ENCODE results near the gene CERS4.

Gene CERS4

GRCh38 chr19:8252922-8253589, 43.9 kb downstream of the CERS4 start:
- no peak overlapping the region for H3K27ac ChIP-seq (ENCODE audit: low read depth, low read length)
- no peaks in the 10 kb centered on the region for H3K9me3 ChIP-seq (ENCODE audit: control insufficient read depth in 5 of 5, low read length in 5 of 5)
- H3K4me3 ChIP-seq (ENCODE audit: low read depth in 1 of 5, low read length in 5 of 5), result no peak overlapping the region
- H3K36me3 ChIP-seq (ENCODE audit: control insufficient read depth in 5 of 5, insufficient read depth in 5 of 5, low read length in 5 of 5), result peaks cover 0 to 28% (median 24%) of the 10 kb centered on the region in 5 donors
- H3K27me3 ChIP-seq (ENCODE audit: control insufficient read depth in 5 of 5, insufficient read depth in 4 of 5, low read length in 5 of 5), result no peaks in the 10 kb centered on the region
- H3K9ac ChIP-seq (ENCODE audit: low read length in 5 of 5), result no peak overlapping the region
- peaks cover 0 to 12% (median 8%) of the 10 kb centered on the region in 5 donors for H3K4me1 ChIP-seq (ENCODE audit: control insufficient read depth in 5 of 5, insufficient read depth in 5 of 5, low read length in 5 of 5)

- no peak overlapping the region for H3K27ac ChIP-seq (ENCODE audit: low read depth, low read length)
- no peak overlapping the region for H3K4me3 ChIP-seq (ENCODE audit: low read depth in 1 of 5, low read length in 5 of 5)
- H3K9ac ChIP-seq (ENCODE audit: low read length in 5 of 5), result no peak overlapping the region
- no peaks in the 10 kb centered on the region for H3K9me3 ChIP-seq (ENCODE audit: control insufficient read depth in 5 of 5, low read length in 5 of 5)
- H3K36me3 ChIP-seq (ENCODE audit: control insufficient read depth in 5 of 5, insufficient read depth in 5 of 5, low read length in 5 of 5), result peaks cover 0 to 30% (median 24%) of the 10 kb centered on the region in 5 donors
- H3K4me1 ChIP-seq (ENCODE audit: control insufficient read depth in 5 of 5, insufficient read depth in 5 of 5, low read length in 5 of 5), result peaks cover 0 to 12% (median 8%) of the 10 kb centered on the region in 5 donors
- no peaks in the 10 kb centered on the region for H3K27me3 ChIP-seq (ENCODE audit: control insufficient read depth in 5 of 5, insufficient read depth in 4 of 5, low read length in 5 of 5)
These were observed 44.5 kb downstream of the CERS4 start for GRCh38 chr19:8253678-8254077.

- peaks cover 0 to 31% (median 24%) of the 10 kb centered on the region in 5 donors for H3K36me3 ChIP-seq (ENCODE audit: control insufficient read depth in 5 of 5, insufficient read depth in 5 of 5, low read length in 5 of 5)
These were observed 45.3 kb downstream of the CERS4 start for GRCh38 chr19:8254286-8255001.

GRCh38 chr19:8255426-8256125, 46.4 kb downstream of the CERS4 start:
- peaks cover 0 to 11% (median 8%) of the 10 kb centered on the region in 5 donors for H3K4me1 ChIP-seq (ENCODE audit: control insufficient read depth in 5 of 5, insufficient read depth in 5 of 5, low read length in 5 of 5)
- H3K9me3 ChIP-seq (ENCODE audit: control insufficient read depth in 5 of 5, low read length in 5 of 5), result no peaks in the 10 kb centered on the region
- no peak overlapping the region for H3K4me3 ChIP-seq (ENCODE audit: low read depth in 1 of 5, low read length in 5 of 5)
- no peak overlapping the region for H3K27ac ChIP-seq (ENCODE audit: low read depth, low read length)
- peaks cover 0 to 34% (median 24%) of the 10 kb centered on the region in 5 donors for H3K36me3 ChIP-seq (ENCODE audit: control insufficient read depth in 5 of 5, insufficient read depth in 5 of 5, low read length in 5 of 5)
- no peak overlapping the region for H3K9ac ChIP-seq (ENCODE audit: low read length in 5 of 5)
- no peaks in the 10 kb centered on the region for H3K27me3 ChIP-seq (ENCODE audit: control insufficient read depth in 5 of 5, insufficient read depth in 4 of 5, low read length in 5 of 5)

More at GRCh38 chr19:8254286-8255001, 45.3 kb downstream of the CERS4 start:
- no peak overlapping the region for H3K9ac ChIP-seq (ENCODE audit: low read length in 5 of 5)
- peaks cover 0 to 12% (median 8%) of the 10 kb centered on the region in 5 donors for H3K4me1 ChIP-seq (ENCODE audit: control insufficient read depth in 5 of 5, insufficient read depth in 5 of 5, low read length in 5 of 5)
- H3K4me3 ChIP-seq (ENCODE audit: low read depth in 1 of 5, low read length in 5 of 5), result no peak overlapping the region
- H3K27ac ChIP-seq (ENCODE audit: low read depth, low read length), result no peak overlapping the region
- H3K9me3 ChIP-seq (ENCODE audit: control insufficient read depth in 5 of 5, low read length in 5 of 5), result no peaks in the 10 kb centered on the region
- no peaks in the 10 kb centered on the region for H3K27me3 ChIP-seq (ENCODE audit: control insufficient read depth in 5 of 5, insufficient read depth in 4 of 5, low read length in 5 of 5)

- Histone ChIP-seq H3K36me3 (ENCODE audit: control insufficient read depth in 5 of 5, insufficient read depth in 5 of 5, low read length in 5 of 5) (peaks cover 0 to 37% (median 24%) of the 10 kb centered on the region in 5 donors), H3K4me1 (ENCODE audit: control insufficient read depth in 5 of 5, insufficient read depth in 5 of 5, low read length in 5 of 5) (peaks cover 0 to 3% (median 0%) of the 10 kb centered on the region in 5 donors), H3K27ac (ENCODE audit: low read depth, low read length) (no peak overlapping the region)
These were observed 47.3 kb downstream of the CERS4 start for GRCh38 chr19:8256276-8257051.

GRCh38 chr19:8257052-8257443, 47.9 kb downstream of the CERS4 start:
- Histone ChIP-seq H3K4me3 (ENCODE audit: low read depth in 1 of 5, low read length in 5 of 5) (no peak overlapping the region), H3K4me1 (ENCODE audit: control insufficient read depth in 5 of 5, insufficient read depth in 5 of 5, low read length in 5 of 5) (no peaks in the 10 kb centered on the region), H3K9me3 (ENCODE audit: control insufficient read depth in 5 of 5, low read length in 5 of 5) (no peaks in the 10 kb centered on the region), H3K27me3 (ENCODE audit: control insufficient read depth in 5 of 5, insufficient read depth in 4 of 5, low read length in 5 of 5) (no peaks in the 10 kb centered on the region), H3K27ac (ENCODE audit: low read depth, low read length) (no peak overlapping the region), H3K9ac (ENCODE audit: low read length in 5 of 5) (no peak overlapping the region), H3K36me3 (ENCODE audit: control insufficient read depth in 5 of 5, insufficient read depth in 5 of 5, low read length in 5 of 5) (peaks cover 0 to 42% (median 24%) of the 10 kb centered on the region in 5 donors)

More at GRCh38 chr19:8256276-8257051, 47.3 kb downstream of the CERS4 start:
- no peak overlapping the region for H3K9ac ChIP-seq (ENCODE audit: low read length in 5 of 5)
- H3K4me3 ChIP-seq (ENCODE audit: low read depth in 1 of 5, low read length in 5 of 5), result no peak overlapping the region
- no peaks in the 10 kb centered on the region for H3K27me3 ChIP-seq (ENCODE audit: control insufficient read depth in 5 of 5, insufficient read depth in 4 of 5, low read length in 5 of 5)
- no peaks in the 10 kb centered on the region for H3K9me3 ChIP-seq (ENCODE audit: control insufficient read depth in 5 of 5, low read length in 5 of 5)

- Histone ChIP-seq H3K4me1 (ENCODE audit: control insufficient read depth in 5 of 5, insufficient read depth in 5 of 5, low read length in 5 of 5) (no peaks in the 10 kb centered on the region), H3K4me3 (ENCODE audit: low read depth in 1 of 5, low read length in 5 of 5) (no peak overlapping the region), H3K27me3 (ENCODE audit: control insufficient read depth in 5 of 5, insufficient read depth in 4 of 5, low read length in 5 of 5) (no peaks in the 10 kb centered on the region), H3K9me3 (ENCODE audit: control insufficient read depth in 5 of 5, low read length in 5 of 5) (no peaks in the 10 kb centered on the region), H3K9ac (ENCODE audit: low read length in 5 of 5) (no peak overlapping the region), H3K36me3 (ENCODE audit: control insufficient read depth in 5 of 5, insufficient read depth in 5 of 5, low read length in 5 of 5) (peaks cover 0 to 46% (median 24%) of the 10 kb centered on the region in 5 donors), H3K27ac (ENCODE audit: low read depth, low read length) (no peak overlapping the region)
These were observed 50.2 kb downstream of the CERS4 start for GRCh38 chr19:8259142-8259921.

- Histone ChIP-seq H3K4me3 (ENCODE audit: low read depth in 1 of 5, low read length in 5 of 5) (no peak overlapping the region), H3K4me1 (ENCODE audit: control insufficient read depth in 5 of 5, insufficient read depth in 5 of 5, low read length in 5 of 5) (no peaks in the 10 kb centered on the region), H3K9ac (ENCODE audit: low read length in 5 of 5) (no peak overlapping the region), H3K27ac (ENCODE audit: low read depth, low read length) (no peak overlapping the region), H3K36me3 (ENCODE audit: control insufficient read depth in 5 of 5, insufficient read depth in 5 of 5, low read length in 5 of 5) (peaks cover 0 to 43% (median 23%) of the 10 kb centered on the region in 5 donors), H3K27me3 (ENCODE audit: control insufficient read depth in 5 of 5, insufficient read depth in 4 of 5, low read length in 5 of 5) (no peaks in the 10 kb centered on the region), H3K9me3 (ENCODE audit: control insufficient read depth in 5 of 5, low read length in 5 of 5) (no peaks in the 10 kb centered on the region)
These were observed 50.7 kb downstream of the CERS4 start for GRCh38 chr19:8259922-8260247.

GRCh38 chr19:8261347-8261746, 52.2 kb downstream of the CERS4 start:
- Histone ChIP-seq H3K9me3 (ENCODE audit: control insufficient read depth in 5 of 5, low read length in 5 of 5) (no peaks in the 10 kb centered on the region), H3K4me1 (ENCODE audit: control insufficient read depth in 5 of 5, insufficient read depth in 5 of 5, low read length in 5 of 5) (no peaks in the 10 kb centered on the region), H3K27me3 (ENCODE audit: control insufficient read depth in 5 of 5, insufficient read depth in 4 of 5, low read length in 5 of 5) (peaks cover 0 to 2% (median 0%) of the 10 kb centered on the region in 5 donors), H3K9ac (ENCODE audit: low read length in 5 of 5) (no peak overlapping the region), H3K4me3 (ENCODE audit: low read depth in 1 of 5, low read length in 5 of 5) (no peak overlapping the region), H3K27ac (ENCODE audit: low read depth, low read length) (no peak overlapping the region), H3K36me3 (ENCODE audit: control insufficient read depth in 5 of 5, insufficient read depth in 5 of 5, low read length in 5 of 5) (peaks cover 0 to 35% (median 12%) of the 10 kb centered on the region in 5 donors)

All from subcutaneous abdominal adipose tissue (tissue), 5 donors.